ENCODE data around the gene ZFAND2B.

DNA sequence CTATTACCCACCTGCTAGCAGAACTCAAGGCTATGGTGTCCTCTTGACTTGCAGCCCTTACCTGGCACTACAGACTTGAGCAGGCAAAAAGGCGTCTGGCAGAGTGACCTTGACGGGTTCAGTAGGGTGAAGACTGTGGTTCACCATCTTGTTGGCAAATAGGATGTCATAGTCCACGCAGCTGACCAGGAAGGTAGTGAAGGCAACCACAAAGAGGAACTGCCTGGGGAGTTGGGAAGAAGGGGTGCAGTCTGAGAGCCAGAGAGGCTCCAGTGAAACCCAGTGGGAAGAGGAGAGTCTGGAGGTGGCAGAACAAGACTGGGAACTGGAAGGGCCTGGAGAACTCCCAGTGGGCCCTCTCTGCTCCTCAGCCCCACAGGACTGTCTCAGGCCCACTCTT, 18.8 kb downstream of the ZFAND2B start:
- TF ChIP-seq, protein P1, sequence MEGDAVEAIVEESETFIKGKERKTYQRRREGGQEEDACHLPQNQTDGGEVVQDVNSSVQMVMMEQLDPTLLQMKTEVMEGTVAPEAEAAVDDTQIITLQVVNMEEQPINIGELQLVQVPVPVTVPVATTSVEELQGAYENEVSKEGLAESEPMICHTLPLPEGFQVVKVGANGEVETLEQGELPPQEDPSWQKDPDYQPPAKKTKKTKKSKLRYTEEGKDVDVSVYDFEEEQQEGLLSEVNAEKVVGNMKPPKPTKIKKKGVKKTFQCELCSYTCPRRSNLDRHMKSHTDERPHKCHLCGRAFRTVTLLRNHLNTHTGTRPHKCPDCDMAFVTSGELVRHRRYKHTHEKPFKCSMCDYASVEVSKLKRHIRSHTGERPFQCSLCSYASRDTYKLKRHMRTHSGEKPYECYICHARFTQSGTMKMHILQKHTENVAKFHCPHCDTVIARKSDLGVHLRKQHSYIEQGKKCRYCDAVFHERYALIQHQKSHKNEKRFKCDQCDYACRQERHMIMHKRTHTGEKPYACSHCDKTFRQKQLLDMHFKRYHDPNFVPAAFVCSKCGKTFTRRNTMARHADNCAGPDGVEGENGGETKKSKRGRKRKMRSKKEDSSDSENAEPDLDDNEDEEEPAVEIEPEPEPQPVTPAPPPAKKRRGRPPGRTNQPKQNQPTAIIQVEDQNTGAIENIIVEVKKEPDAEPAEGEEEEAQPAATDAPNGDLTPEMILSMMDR (conservative IDR thresholded peaks at IDR 0.05; ENCODE audit: low read depth in 2 of 2), result no peak
- TF ChIP-seq, protein P2, sequence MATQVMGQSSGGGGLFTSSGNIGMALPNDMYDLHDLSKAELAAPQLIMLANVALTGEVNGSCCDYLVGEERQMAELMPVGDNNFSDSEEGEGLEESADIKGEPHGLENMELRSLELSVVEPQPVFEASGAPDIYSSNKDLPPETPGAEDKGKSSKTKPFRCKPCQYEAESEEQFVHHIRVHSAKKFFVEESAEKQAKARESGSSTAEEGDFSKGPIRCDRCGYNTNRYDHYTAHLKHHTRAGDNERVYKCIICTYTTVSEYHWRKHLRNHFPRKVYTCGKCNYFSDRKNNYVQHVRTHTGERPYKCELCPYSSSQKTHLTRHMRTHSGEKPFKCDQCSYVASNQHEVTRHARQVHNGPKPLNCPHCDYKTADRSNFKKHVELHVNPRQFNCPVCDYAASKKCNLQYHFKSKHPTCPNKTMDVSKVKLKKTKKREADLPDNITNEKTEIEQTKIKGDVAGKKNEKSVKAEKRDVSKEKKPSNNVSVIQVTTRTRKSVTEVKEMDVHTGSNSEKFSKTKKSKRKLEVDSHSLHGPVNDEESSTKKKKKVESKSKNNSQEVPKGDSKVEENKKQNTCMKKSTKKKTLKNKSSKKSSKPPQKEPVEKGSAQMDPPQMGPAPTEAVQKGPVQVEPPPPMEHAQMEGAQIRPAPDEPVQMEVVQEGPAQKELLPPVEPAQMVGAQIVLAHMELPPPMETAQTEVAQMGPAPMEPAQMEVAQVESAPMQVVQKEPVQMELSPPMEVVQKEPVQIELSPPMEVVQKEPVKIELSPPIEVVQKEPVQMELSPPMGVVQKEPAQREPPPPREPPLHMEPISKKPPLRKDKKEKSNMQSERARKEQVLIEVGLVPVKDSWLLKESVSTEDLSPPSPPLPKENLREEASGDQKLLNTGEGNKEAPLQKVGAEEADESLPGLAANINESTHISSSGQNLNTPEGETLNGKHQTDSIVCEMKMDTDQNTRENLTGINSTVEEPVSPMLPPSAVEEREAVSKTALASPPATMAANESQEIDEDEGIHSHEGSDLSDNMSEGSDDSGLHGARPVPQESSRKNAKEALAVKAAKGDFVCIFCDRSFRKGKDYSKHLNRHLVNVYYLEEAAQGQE (IDR thresholded peaks at IDR 0.05; ENCODE audit: unreplicated experiment), result no peak
- TF ChIP-seq POLR2AphosphoS5 (IDR thresholded peaks at IDR 0.05; ENCODE audit: low read depth), result no peak
- TF ChIP-seq JUNB (IDR thresholded peaks at IDR 0.05; ENCODE audit: unreplicated experiment), result no peak
- no peak for TF ChIP-seq EZH2 (IDR thresholded peaks at IDR 0.05; ENCODE audit: low read depth, unreplicated experiment)
- no peak for TF ChIP-seq CREB1 (CRISPR knock-in tag; IDR thresholded peaks at IDR 0.05; ENCODE audit: low read depth)
- TF ChIP-seq EZH2phosphoT487 (IDR thresholded peaks at IDR 0.05; ENCODE audit: unreplicated experiment), result no peak
- TF ChIP-seq, protein P3, sequence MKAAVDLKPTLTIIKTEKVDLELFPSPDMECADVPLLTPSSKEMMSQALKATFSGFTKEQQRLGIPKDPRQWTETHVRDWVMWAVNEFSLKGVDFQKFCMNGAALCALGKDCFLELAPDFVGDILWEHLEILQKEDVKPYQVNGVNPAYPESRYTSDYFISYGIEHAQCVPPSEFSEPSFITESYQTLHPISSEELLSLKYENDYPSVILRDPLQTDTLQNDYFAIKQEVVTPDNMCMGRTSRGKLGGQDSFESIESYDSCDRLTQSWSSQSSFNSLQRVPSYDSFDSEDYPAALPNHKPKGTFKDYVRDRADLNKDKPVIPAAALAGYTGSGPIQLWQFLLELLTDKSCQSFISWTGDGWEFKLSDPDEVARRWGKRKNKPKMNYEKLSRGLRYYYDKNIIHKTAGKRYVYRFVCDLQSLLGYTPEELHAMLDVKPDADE (IDR thresholded peaks at IDR 0.05), result no peak
- TF ChIP-seq ZNF114 (CRISPR knock-in tag; IDR thresholded peaks at IDR 0.05), result no peak

Data from GM23338 (cell line).